Endothelial cell of umbilical vein (primary cell): Measurements from ENCODE around the gene EPX. TPM values are rescaled to one million over a fixed set of nuclear protein-coding genes. Genes with fewer than 3 reads are reported as not detected.

Source experiments
- BruUV-seq: library from RNA; stranded (reverse); fragments of 400-500 nt; replicated peaks from 2 replicates; lab custom pipeline; 2021; lab: Mats Ljungman, UMichigan
- CTCF ChIA-PET: fragments of 300-600, 350-600 bp; sonication (Branson Sonifier 250); formaldehyde crosslinking; loops from one replicate; lab custom pipeline; 2021; ENCODE audit warnings: antibody characterized with exemption, inconsistent platforms; lab: Charles Lee
- POLR2A ChIA-PET: fragments of 300-600, 350-600 bp; sonication (Branson Sonifier 250); formaldehyde crosslinking; loops from one replicate; lab custom pipeline; 2021; ENCODE audit warnings: antibody characterized with exemption, inconsistent platforms; lab: Charles Lee
- DNase-seq: peaks from one replicate; pipeline ENCODE4 v3.0.0-alpha.2; 2011; ENCODE audit warnings: low read depth, low spot score
- FAIRE-seq: peaks from 2 replicates; lab custom pipeline; 2011; peaks lifted over from hg19 to GRCh38; lab: Jason Lieb, UNC
- H2AFZ ChIP-seq: 2 replicates; pipeline ENCODE4 v1.6.0; 2012; ENCODE audit warnings: low read depth, low read length, control low read depth, inconsistent platforms
- H3K27ac ChIP-seq: 2 replicates; pipeline ENCODE4 v1.5.1; 2011; ENCODE audit warnings: low read depth, mild to moderate bottlenecking, control low read depth, low read length, moderate library complexity; ENCODE audit not compliant: insufficient read depth
- H3K27me3 ChIP-seq, 2 experiments: 2 replicates each; pipeline versions ENCODE4 v1.6.0 to v1.6.1; 2011; ENCODE audit warnings: low read length in 2 of 2, mixed read lengths in 1 of 2; ENCODE audit not compliant: control insufficient read depth in 2 of 2, insufficient read depth in 2 of 2
- H3K36me3 ChIP-seq, 2 experiments: 2 replicates in 1 of 2; 3 replicates in 1 of 2; pipeline ENCODE4 v1.5.1; 2011; ENCODE audit warnings: low read length in 2 of 2, mild to moderate bottlenecking in 1 of 2, moderate library complexity in 1 of 2; ENCODE audit not compliant: control insufficient read depth in 2 of 2, insufficient read depth in 2 of 2; ENCODE audit errors: extremely low read depth in 1 of 2
- H3K4me1 ChIP-seq: 3 replicates; pipeline ENCODE4 v1.5.1; 2011; ENCODE audit warnings: mild to moderate bottlenecking, low read length; ENCODE audit not compliant: control insufficient read depth, insufficient read depth; ENCODE audit errors: extremely low read depth
- H3K4me2 ChIP-seq: 2 replicates; pipeline ENCODE4 v1.6.1; 2011; ENCODE audit warnings: low read length, control low read depth, mixed read lengths; ENCODE audit not compliant: insufficient read depth
- H3K4me3 ChIP-seq, 3 experiments: fragments of 200-600 bp in 1 of 3; sonication (generic), shearing (Covaris generic) in 1 of 3; replicated peaks in 1 of 3; 2 replicates each; pipeline ENCODE4 v1.5.1; 2011 to 2016; ENCODE audit warnings: control low read depth in 3 of 3, low read length in 3 of 3, mild to moderate bottlenecking in 2 of 3, inconsistent platforms in 1 of 3, low read depth in 1 of 3, moderate library complexity in 1 of 3; ENCODE audit not compliant: insufficient read depth in 1 of 3
- H3K79me2 ChIP-seq: 2 replicates; pipeline ENCODE4 v1.6.0; 2012; ENCODE audit warnings: low read length, inconsistent platforms; ENCODE audit not compliant: control insufficient read depth, insufficient read depth
- H3K9ac ChIP-seq: replicated peaks from 2 replicates; pipeline ENCODE3; 2011; ENCODE audit warnings: low read length, control low read depth; ENCODE audit not compliant: insufficient read depth; ENCODE audit errors: extremely low read depth
- H3K9me1 ChIP-seq: replicated peaks from 3 replicates; pipeline ENCODE4 v1.6.0; 2011; ENCODE audit warnings: mild to moderate bottlenecking, low read length; ENCODE audit not compliant: control insufficient read depth, insufficient read depth; ENCODE audit errors: extremely low read depth
- H3K9me3 ChIP-seq: replicated peaks from 2 replicates; pipeline ENCODE4 v1.5.1; 2012; ENCODE audit warnings: low read length, inconsistent platforms; ENCODE audit not compliant: control insufficient read depth, insufficient read depth
- H4K20me1 ChIP-seq: replicated peaks from 2 replicates; pipeline ENCODE3; 2011; ENCODE audit warnings: mild to moderate bottlenecking, low read length; ENCODE audit not compliant: control insufficient read depth, insufficient read depth; ENCODE audit errors: extremely low read depth
- EZH2 ChIP-seq: IDR thresholded peaks from 2 replicates; pipeline ENCODE4 v1.6.1; 2012; ENCODE audit warnings: borderline replicate concordance, low read depth, mild to moderate bottlenecking, moderate library complexity, low read length, inconsistent platforms; ENCODE audit not compliant: severe bottlenecking
- FOS ChIP-seq: IDR thresholded peaks from 2 replicates; pipeline ENCODE4 v1.6.1; 2011; ENCODE audit warnings: mild to moderate bottlenecking, low read length, moderate library complexity, borderline replicate concordance; ENCODE audit not compliant: insufficient read depth
- GATA2 ChIP-seq: IDR thresholded peaks from 2 replicates; pipeline ENCODE4 v1.7.0; 2011; ENCODE audit warnings: low read depth, mild to moderate bottlenecking, moderate library complexity, mixed read lengths, low read length; ENCODE audit not compliant: insufficient read length, insufficient read depth
- JUN ChIP-seq: IDR thresholded peaks from 2 replicates; pipeline ENCODE4 v1.6.1; 2011; ENCODE audit warnings: borderline replicate concordance, low read depth; ENCODE audit not compliant: insufficient read length, insufficient read depth
- MYC ChIP-seq: IDR thresholded peaks from one replicate; pipeline ENCODE4 v1.6.1; 2011; ENCODE audit warnings: mild to moderate bottlenecking, low read depth, low read length
- POLR2A ChIP-seq: IDR thresholded peaks from 2 replicates; pipeline ENCODE4 v1.6.1; 2012; ENCODE audit warnings: low read depth, mild to moderate bottlenecking, control low read depth, low read length
- POLR2AphosphoS5 ChIP-seq: IDR thresholded peaks from 2 replicates; pipeline ENCODE4 v1.6.1; 2012; ENCODE audit warnings: low read depth, mild to moderate bottlenecking, control low read depth, low read length, moderate library complexity; ENCODE audit not compliant: insufficient read depth
- dilution Hi-C: fragments of 300-500 bp; cut with MboI; formaldehyde crosslinking; loops from one replicate; pipeline ENCODE4 v1.15.0; 2019; ENCODE audit warnings: low sequenced_read_pairs; ENCODE audit not compliant: extremely low pct_ligation_motif_present
- intact Hi-C: fragments of 100-400 bp; cut with micrococcal nuclease; formaldehyde crosslinking; loops from one replicate; pipeline ENCODE4 v1.10.0; 2022
- polyA plus RNA-seq, 4 experiments: library from polyadenylated mRNA; depleted of rRNA in 3 of 4; stranded (reverse) in 3 of 4; unstranded in 1 of 4; fragments of >200 nt; gene quantifications; 2 replicates each; pipeline versions ENCODE4 v1.2.1 to v1.2.3, GENCODE V29; 2011 to 2012; ENCODE audit warnings: missing spikeins in 1 of 4
- total RNA-seq: library from RNA; stranded (reverse); gene quantifications from 2 replicates; pipeline ENCODE4 v1.2.3, GENCODE V29; 2021
- TF ChIP-seq, protein P1 (sequence below), 2 donors: IDR thresholded peaks; 1 replicate in 1 of 2; 2 replicates in 1 of 2; pipeline ENCODE4 v1.5.1; 2011; ENCODE audit warnings: low read length in 2 of 2, mild to moderate bottlenecking in 2 of 2, moderate library complexity in 2 of 2, control low read depth in 1 of 2, inconsistent platforms in 1 of 2, low read depth in 1 of 2; ENCODE audit not compliant: insufficient read depth in 1 of 2; ENCODE audit errors: extremely low read depth in 1 of 2
- TF ChIP-seq, protein P2 (sequence below): IDR thresholded peaks from 2 replicates; pipeline ENCODE4 v1.6.1; 2011; ENCODE audit not compliant: insufficient read depth, insufficient read length

The EPX gene
- total and polyA plus RNA-seq, 2 donors (not counting 3 experiments of a cell fraction or from before 2014, with no cell fraction given), result not detected

DNA sequence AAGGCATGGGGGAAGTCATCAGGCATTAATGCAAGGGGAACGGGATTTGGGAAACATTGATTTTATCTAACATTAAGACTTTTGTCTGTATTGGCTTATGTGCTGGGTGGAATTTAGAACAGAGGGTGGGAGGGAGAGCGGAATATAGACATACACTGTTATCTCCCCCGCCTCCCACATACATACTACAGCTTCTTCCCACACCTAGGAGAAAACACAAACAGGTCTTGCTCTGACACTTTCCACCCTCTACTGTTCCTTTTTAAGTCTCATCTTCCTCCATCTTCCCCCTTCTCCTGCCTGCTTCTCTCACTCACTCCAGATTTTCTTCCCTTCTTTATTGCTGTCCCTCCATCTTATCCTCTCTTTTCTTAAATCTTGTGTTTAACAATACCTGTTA is 43.9 kb upstream of the EPX start:
- POLR2A ChIA-PET, result no interaction called here
- Histone ChIP-seq H4K20me1 (no peaks in the 10 kb centered on the region), H2AFZ (no peak overlapping the region), H3K9ac (no peak overlapping the region), H3K9me3 (no peaks in the 10 kb centered on the region), H3K9me1 (no peaks in the 10 kb centered on the region), H3K4me3 (no peak overlapping the region), H3K27me3 (peaks cover 5 to 8% of the 10 kb centered on the region in 2 experiments), H3K79me2 (no peaks in the 10 kb centered on the region), H3K4me2 (no peak overlapping the region), H3K36me3 (no peaks in the 10 kb centered on the region), H3K4me1 (peaks cover 3% of the 10 kb centered on the region), H3K27ac (no peak overlapping the region)
- BruUV-seq, result no TSS peak
- DNase-seq (no peak), FAIRE-seq (no peak)
- dilution Hi-C loops, result no loop called here
- intact Hi-C loops, result no loop called here
- CTCF ChIA-PET, result no interaction called here
- TF ChIP-seq JUN, result no peak
- TF ChIP-seq MYC, result no peak
- TF ChIP-seq, protein P1, sequence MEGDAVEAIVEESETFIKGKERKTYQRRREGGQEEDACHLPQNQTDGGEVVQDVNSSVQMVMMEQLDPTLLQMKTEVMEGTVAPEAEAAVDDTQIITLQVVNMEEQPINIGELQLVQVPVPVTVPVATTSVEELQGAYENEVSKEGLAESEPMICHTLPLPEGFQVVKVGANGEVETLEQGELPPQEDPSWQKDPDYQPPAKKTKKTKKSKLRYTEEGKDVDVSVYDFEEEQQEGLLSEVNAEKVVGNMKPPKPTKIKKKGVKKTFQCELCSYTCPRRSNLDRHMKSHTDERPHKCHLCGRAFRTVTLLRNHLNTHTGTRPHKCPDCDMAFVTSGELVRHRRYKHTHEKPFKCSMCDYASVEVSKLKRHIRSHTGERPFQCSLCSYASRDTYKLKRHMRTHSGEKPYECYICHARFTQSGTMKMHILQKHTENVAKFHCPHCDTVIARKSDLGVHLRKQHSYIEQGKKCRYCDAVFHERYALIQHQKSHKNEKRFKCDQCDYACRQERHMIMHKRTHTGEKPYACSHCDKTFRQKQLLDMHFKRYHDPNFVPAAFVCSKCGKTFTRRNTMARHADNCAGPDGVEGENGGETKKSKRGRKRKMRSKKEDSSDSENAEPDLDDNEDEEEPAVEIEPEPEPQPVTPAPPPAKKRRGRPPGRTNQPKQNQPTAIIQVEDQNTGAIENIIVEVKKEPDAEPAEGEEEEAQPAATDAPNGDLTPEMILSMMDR (IDR thresholded peaks at IDR 0.05; ENCODE audit: extremely low read depth in 1 of 2, insufficient read depth in 1 of 2, low read depth in 1 of 2, low read length in 2 of 2), result no peak
- no peak for TF ChIP-seq GATA2
- TF ChIP-seq EZH2, result no peak
- TF ChIP-seq POLR2AphosphoS5, result no peak
- TF ChIP-seq POLR2A, result no peak
- TF ChIP-seq, protein P2, sequence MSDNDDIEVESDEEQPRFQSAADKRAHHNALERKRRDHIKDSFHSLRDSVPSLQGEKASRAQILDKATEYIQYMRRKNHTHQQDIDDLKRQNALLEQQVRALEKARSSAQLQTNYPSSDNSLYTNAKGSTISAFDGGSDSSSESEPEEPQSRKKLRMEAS, result no peak
- no peak for TF ChIP-seq FOS
